ENCODE results near the gene ENAH.
"Not testable (repeated sequence)": the region's sequence is repeated elsewhere in the genome, so short reads cannot be mapped to it uniquely, and the experiment has no call there.

Gene ENAH

DNA sequence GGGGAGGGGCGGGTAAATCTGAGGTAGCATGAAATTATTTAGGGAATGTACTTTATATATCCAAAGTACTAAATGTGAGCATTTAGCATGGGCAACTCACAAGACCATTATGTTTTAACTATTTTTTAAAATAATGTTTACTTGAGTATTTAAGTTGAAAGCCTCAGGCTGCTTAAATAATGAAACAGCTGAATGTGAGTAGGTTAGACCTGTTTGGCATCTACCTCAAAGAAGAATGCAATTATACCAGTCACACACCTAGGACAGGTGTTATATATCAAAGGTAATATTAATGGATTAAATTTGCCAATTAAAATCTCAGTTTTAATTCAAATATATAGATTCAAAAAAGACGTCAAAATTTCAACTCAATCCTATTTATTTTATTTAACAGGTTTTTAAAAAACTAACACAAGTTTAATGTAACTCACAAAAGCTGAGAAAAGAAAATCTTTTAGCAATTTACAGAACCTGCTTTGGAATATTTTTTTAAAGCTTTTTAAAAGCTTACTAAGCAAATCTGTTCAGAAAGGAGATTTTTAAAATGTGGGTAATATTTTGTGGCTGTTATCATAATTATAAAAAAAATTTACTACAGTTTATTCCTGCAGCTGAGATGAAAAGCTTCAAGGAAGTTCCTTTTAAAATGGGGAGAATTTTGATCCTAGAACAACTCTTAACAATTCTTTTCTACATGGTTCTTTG is 120.5 kb downstream of the ENAH start:
- DNase-seq (ENCODE audit: low read depth in 1 of 2, low spot score in 1 of 2), result no peak

DNA sequence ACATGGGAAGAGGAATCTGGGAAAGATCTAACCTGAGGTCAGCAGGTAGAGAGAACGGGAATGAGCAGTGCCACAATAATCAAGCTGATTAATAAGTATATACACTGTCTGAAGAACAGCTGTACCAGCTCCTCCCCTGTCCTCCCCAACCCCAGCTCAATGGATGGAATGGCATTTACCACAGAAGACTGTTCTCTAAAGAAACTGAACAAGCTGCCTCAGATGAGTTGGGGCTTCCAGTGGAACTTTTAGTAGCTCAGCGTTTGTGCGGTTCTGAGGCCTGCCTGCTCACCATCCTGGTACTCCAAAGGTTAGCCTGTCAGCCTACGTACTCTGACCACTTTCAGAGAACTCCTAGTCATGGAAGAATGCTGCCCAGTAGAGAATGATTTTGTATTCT is 123.2 kb downstream of the ENAH start:
- no peak for DNase-seq (ENCODE audit: low read depth in 1 of 2, low spot score in 1 of 2)

DNA sequence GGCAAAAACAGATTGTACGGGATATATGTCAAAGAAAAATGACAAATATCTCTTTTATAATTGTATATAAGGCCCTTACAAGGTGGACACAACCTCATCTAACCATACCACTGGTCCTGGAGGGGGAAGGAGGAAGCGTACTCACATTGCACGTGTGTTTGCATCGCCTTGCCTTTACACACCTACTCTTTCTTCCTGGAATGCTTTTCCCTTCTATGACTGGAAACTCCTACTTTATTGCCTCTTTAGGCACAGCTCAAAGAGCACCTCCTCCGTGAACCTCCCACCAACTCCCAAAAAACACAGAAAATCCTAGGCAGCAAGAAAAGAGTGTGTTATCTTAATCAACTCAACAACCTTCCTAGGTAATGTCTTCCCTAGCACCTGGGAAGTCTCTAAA is 125.3 kb downstream of the ENAH start:
- no peak for DNase-seq (ENCODE audit: low read depth in 1 of 2, low spot score in 1 of 2)

DNA sequence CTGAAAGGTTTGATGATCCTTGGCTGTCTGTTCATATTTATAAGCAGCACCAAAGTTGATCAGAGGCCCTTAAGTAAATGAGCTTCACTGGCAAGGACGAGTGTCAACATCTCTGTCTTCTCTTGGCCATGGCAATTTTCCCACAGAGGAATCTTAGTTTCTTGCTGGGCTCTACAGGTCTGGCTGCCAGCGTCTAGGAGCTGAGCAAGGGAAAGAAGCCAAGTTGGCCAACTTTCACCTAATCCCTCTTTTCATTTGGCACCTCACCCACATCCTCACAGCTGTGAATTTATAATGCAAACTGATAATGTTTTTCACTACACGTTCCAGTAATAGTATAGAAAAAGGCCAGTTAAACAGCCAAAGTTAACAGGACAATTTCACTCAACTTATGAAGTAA is 126.0 kb downstream of the ENAH start:
- DNase-seq (ENCODE audit: low read depth in 1 of 2, low spot score in 1 of 2), result no peak

DNA sequence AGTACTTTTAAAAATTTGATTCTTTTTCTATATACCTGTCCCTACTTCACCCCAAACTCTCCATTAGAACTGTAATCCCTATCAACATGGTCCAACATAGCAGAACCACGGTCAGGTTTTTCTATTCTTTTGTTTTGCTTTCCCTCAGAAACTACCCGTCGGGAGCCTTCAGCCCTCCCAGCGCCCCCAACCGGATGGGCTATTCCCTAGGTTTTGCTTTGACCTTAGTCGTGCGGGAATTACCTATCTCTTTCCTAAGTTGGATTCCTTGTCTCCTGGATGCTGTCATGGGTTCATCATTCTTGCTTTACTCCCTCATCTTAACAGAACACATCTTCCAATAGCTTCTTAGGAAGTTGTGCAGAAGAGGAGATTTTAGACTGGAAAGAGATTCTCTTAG is 127.5 kb downstream of the ENAH start:
- no peak for DNase-seq (ENCODE audit: low read depth in 1 of 2, low spot score in 1 of 2)

DNA sequence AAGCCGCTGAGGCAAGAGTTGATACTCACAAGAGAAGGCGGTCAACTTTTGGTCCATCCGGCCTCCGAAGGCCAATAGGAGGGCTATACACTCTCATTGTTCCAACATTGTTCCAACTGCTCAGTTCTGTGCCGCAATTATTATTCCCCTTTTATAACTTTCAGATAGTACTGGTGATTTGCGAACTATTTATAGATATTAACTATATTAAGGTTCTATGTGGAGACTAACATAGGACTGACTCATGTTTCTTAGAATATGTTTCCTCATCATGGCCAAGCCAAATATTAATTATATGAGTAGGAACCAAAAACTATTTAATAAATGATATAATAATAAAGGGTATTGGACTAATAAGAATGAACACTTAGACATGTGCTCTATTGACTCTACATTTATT is 128.4 kb downstream of the ENAH start:
- no peak for DNase-seq (ENCODE audit: low read depth in 1 of 2, low spot score in 1 of 2)

DNA sequence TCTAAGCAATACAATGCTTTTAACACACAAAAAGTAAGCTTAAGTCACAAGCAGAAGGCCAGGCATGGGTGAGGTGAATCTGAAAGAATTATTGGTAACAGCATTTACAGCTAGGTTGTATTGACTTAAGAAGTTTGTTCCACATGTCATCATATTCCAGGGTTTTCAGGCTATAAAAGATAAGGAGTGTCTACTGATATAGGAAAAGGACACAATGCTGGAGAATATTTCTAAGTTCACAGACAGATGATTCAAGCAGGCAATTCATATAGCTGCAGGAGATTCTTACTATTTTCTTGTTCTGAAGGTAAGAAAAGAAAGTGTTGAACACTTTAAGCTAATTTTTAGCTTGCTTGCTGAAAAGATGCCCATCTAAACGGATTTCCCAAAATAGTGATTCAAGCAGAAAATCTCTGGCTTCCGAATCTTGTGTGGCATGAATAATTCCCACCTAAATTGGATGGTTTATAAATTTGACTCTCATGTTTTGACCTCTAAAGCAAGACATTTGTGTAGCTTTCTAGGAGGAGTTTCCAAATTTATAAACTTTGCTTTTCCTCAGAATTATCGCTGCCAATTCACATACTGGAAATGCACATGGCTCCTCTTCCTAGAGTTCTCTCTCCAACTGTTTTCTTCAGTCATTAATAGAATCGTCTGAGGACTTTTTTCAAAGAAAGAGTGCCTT is 129.5 kb downstream of the ENAH start:
- DNase-seq (ENCODE audit: low read depth in 1 of 2, low spot score in 1 of 2), result no peak

DNA sequence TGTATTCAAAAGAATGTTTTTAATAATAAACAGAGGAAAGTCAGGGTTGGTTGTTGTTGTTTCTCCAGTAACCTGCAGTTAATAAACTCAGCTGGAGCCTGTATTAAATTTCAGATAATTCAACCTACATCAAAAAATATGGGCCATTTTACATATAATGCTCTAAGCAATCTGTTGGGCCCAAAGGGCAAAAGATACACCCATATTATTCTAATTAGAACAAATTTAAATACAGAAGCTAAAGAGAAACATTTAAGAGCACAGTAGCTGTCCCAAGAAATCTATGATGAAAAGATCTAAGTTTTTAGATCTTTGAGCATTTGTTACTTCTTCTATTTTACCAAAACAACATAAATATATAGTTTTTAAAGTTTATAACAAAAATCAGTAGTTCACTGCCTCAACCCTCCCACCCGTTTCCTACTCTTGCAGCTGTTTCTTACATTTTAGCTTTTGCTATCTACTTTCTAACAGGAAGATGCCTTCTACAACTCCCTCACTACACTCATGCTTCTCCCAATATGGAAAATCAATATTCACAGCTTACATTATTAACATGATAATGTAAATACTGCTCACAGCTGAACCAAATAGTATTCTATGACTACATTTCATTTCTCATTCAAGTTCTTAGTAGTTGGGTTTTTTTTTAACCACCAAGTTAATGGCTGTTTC is 130.2 kb downstream of the ENAH start:
- no peak for DNase-seq (ENCODE audit: low read depth in 1 of 2, low spot score in 1 of 2)

DNA sequence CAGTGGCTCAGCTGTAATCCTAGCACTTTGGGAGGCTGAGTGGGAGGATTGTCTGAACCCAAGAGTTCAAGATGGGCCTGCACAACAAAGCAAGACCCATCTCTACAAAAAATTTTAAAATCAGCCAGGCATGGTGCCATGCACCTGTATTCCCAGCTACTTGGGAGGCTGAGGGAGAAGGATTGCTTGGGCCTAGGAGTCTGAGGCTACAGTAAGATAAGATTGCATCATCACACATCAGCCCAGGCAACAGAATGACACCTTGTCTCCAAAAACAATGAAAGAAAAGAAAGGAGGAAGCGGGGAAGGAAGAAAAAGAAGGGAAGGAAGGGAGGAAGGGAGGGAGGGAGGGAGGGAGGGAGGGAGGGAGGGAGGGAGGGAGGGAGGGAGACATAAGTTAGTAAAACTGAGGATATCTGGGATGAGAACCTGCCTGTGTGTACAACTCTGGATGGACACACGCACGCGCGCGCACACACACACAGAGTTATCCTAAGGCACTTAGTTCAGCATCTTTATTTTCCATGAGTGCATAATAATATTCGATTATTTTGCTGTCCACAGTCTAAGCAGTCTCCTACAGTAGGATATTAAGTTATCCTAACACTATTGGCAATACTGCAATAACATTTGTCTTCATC is 132.2 kb downstream of the ENAH start:
- no peak for DNase-seq (ENCODE audit: low read depth in 1 of 2, low spot score in 1 of 2)

DNA sequence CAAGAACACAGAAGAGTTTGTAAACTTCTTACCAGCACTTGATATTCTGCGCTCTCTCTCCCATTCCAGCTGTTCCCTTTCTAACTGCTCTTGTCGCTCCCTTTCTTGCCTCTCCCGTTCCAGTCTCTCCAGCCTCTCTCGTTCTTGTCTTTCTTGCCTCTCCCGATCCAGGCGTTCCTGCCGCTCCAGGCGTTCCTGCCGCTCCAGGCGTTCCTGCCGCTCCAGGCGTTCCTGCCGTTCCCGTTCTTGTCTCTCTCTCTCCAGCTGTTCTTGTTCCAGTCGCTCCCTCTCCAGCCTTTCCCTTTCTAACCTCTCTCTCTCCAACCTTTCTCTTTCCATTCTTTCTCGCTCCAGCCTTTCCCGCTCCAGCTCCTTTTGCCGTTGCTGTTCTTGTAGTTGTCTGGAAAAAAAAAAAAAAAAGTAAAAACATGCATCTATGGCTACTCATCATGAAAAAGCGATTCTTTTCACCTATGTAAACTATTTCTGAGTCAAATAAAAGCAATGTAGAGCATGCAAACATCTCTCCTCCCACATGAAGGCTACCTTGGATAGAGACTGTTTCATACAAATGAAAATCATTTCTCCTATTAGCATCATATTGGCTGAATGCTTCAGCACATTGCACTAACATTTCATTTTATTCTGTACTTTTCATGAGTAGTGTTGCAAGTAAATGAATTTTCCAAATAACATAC is 133.6 kb downstream of the ENAH start:
- DNase-seq (ENCODE audit: low read depth in 1 of 2, low spot score in 1 of 2), result no peak

DNA sequence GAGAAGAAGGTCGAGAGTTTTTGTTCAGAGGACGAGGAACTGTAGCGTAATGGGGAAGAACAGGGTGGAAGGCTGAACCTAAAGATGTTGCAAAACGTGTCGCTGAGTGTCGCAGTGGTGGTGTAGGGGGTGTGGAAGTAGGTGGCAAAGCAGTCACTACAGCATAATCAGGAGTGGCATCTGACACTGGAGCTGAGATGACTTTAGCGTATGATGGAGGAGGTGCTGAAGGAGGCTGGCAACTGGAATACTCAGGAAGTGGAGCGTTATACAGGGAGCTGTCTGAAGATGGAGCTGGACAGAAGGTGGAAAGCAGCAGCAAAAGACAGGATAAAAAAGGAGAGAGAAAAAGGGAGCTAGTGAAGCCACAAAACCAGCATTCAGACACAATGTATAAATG is 135.2 kb downstream of the ENAH start:
- DNase-seq (ENCODE audit: low read depth in 1 of 2, low spot score in 1 of 2), result no peak

DNA sequence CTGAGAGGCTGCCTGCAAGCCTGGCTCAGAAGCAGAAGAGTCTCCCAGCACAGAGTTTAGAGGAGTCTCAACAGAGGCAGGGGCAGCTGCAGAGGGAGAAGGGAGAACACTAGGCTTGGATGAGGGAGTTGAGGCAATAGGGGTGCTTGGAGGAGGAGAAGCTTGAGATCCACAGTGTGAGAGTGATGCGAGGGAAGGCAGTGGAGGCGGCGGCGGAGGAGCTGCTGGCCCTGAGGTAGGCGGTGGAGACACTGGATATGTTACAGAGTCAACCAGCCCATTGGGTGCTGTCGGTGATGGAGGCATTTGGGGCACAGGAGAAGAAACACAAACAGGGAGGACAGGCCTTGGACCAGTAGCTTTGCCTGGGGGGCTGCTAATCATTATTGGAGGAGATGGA is 135.7 kb downstream of the ENAH start:
- DNase-seq (ENCODE audit: low read depth in 1 of 2, low spot score in 1 of 2), result no peak

DNA sequence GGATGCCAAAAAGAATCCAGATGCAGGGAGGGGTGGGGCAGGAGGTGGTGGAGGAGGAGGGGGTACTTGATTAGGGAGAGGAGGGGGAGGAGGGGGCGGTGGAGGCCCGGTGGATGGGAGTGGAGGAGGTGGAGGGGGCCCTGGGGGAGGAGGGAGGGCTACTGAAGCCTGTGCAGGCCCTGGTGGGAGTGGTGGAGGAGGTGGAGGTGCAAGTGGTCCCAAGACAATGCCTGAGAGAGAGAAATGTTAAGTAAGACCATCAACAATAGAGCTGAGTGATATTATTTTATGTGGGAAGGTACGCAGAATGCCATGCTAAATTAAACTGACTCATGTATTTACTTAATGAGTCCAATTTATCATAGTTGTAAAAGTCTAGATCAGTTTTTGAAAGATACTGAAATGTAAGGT is 138.2 kb downstream of the ENAH start:
- DNase-seq (ENCODE audit: low read depth in 1 of 2, low spot score in 1 of 2), result no peak

DNA sequence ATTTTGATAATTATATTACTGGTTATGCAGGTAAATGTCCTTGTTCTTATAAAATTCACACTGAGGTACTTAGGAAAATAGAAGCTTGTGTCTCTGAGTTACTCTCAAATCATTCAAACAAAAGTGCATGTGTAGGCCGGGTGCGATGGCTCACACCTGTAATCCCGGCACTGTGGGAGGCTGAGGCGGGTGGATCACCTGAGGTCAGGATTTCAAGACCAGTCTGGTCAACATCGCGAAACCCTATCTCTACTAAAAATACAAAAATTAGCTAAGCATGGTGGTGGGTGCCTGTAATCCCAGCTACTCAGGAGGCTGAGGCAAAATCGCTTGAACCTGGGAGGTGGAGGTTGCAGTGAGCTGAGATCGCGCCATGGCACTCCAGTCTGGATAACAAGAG is 139.3 kb downstream of the ENAH start:
- DNase-seq (ENCODE audit: low read depth in 1 of 2, low spot score in 1 of 2), result not testable (repeated sequence)

DNA sequence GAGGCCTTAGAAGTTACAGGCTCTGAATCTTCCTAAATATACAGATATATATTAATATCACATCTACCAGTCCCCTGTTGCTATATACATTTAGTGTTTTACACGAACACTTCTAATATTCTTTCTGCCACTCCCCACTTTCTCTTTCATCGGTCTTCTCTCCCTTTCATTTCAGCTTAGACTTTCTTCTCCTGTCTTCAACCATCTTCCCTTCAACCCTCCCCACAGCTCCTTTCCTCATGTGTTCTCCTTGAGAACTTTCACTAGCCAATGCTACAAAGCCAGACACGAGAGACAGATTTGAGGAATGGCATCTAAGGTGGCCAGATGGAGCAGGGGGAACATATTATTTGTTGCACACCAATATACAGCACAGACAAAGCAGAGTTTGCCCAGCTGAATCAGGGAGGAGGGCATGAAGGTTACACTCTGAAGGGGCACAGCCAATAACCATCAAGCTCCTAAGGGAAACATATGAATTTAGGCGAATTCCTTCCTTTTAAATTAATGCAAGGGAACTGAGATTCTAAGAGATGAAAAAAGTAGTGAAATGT is 141.0 kb downstream of the ENAH start:
- no peak for DNase-seq (ENCODE audit: low read depth in 1 of 2, low spot score in 1 of 2)

DNA sequence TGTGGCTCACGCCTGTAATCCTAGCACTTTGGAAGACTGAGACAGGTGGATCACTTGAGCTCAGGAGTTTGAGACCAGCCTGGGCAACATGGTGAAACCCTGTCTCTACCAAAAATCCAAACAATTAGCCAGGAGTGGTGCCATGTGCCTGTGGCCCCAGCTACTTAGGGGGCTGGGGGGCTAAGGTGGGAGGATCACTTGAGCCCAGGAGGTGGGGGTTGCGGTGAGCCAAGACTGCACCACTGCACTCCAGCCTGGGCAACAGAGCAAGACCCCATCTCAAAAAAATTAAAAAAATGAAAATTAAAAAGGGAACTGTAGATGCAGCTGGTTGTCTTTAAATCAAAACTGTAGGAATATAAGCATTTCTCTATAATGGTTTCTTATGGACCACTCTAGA is 142.2 kb downstream of the ENAH start:
- DNase-seq (ENCODE audit: low read depth in 1 of 2, low spot score in 1 of 2), result not testable (repeated sequence)

DNA sequence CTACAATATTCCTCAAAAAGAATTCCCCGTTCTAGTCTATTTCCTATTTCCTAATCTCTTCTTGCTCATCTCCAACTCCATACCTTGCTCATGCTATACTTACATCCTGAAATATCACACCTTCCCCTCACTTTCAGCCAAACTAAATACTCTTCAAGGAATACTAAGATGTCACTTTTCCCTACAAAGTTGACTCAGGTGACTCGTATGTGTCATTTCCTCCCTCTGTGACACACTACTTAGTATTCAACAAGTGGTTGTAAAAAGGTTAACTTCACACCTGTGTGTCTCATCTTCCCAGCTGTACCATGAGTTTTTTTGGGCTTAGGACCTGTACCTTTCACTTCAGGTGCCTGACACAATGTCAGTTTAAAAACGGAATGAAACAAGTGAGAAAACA is 143.2 kb downstream of the ENAH start:
- DNase-seq (ENCODE audit: low read depth in 1 of 2, low spot score in 1 of 2), result no peak

DNA sequence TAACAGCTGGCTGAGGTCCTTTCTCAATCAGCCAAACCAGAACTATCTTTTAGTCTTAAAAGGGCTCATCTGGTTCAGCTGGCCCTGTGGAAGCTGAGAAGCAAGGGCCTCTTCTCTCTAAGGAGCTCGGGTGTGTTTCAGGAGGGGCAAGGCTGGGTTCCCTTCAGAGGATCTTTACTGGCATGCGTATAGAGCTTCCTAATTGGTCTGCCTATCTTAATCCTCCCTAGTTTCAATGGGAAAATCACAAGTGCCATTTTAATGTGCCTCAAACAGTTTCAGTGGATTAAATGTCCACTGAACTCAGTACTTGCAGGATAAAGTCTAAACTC is 143.6 kb downstream of the ENAH start:
- no peak for DNase-seq (ENCODE audit: low read depth in 1 of 2, low spot score in 1 of 2)

DNA sequence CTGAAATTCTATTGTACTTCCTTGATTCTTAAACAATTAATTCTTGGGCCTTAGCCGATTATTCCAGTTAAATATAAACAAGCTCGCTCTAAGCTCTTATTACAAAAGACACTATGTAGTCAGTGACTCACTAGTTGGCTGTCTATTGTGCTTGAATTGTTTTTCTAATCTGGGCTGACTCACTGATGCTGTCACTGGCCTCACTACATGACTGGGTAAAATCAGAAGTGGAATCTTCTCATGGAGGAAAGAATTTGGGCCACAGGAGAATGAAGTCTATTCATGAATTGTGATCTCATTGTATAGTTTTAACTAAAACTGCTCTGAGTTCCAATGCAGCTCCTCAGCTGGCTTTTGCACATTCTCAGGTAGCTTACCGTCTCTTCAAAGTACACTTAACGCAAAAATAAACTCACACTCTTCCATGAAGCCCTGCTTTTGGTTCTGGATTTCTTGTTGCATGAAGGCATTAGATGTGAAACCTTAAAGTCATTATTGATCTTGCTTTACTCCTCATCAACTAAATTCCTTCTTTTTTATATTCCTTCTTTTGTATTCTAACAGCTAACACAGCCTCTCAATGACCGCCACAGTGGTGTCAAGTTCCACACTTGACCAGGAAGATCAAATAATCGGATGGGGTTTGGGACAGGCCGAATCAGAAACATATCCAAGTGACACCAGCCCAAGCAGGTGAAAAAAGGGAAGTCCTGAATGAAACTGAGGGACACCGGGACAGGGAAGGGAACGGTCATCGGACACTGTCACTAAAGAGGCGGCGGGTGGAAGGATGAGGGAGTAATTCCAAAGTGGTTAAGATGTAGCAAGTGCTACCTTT is 144.2 kb downstream of the ENAH start:
- DNase-seq (ENCODE audit: low read depth in 1 of 2, low spot score in 1 of 2), result no peak

DNA sequence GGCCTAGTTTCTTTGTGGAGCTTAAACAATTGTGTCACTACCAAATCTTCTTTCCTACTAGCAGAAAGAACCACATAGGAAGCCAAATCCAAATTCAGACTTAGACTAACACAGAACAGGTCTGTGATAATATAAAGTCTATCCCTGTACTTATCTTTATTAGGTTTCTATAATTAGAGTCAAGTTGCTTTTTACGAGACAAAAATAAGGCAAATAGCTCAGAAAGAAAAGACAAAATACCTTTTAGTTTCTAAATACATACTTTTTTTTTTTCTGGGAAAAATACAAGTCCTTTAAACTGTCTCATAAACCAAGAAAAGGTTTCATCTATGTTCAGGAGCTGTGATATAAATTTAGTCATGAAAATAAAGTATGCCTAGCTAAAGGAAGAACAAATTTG is 146.2 kb downstream of the ENAH start:
- DNase-seq (ENCODE audit: low read depth in 1 of 2, low spot score in 1 of 2), result no peak
